Endodermal cell (in vitro differentiated cells): ENCODE results near the gene ASAP2. TPM values are rescaled to one million over a fixed set of nuclear protein-coding genes. Genes with fewer than 3 reads are reported as not detected.

Experiments
- DNase-seq: peaks from one replicate; pipeline ENCODE4 v3.0.0-alpha.2; 2017
- H3K27ac ChIP-seq: 2 replicates; pipeline ENCODE4 v1.5.1; 2013; ENCODE audit warnings: mild to moderate bottlenecking, low read depth, low read length, moderate library complexity
- H3K27me3 ChIP-seq: 2 replicates; pipeline ENCODE4 v1.6.1; 2013; ENCODE audit warnings: mild to moderate bottlenecking, low read length, moderate library complexity; ENCODE audit not compliant: insufficient read depth, control insufficient read depth, poor library complexity, severe bottlenecking
- H3K36me3 ChIP-seq: 2 replicates; pipeline ENCODE4 v1.7.0; 2013; ENCODE audit warnings: mild to moderate bottlenecking, low read length, moderate library complexity; ENCODE audit not compliant: control insufficient read depth, insufficient read depth
- H3K4me1 ChIP-seq: one replicate; pipeline ENCODE4 v1.7.0; 2013; ENCODE audit warnings: low read length; ENCODE audit not compliant: control insufficient read depth, insufficient read depth
- H3K4me3 ChIP-seq: 2 replicates; pipeline ENCODE4 v1.5.1; 2013; ENCODE audit warnings: mild to moderate bottlenecking, low read length, moderate library complexity
- H3K9ac ChIP-seq: 2 replicates; pipeline ENCODE4 v1.6.1; 2013; ENCODE audit warnings: mild to moderate bottlenecking, low read length, moderate library complexity; ENCODE audit not compliant: poor library complexity, severe bottlenecking; ENCODE audit errors: extremely low read depth
- H3K9me3 ChIP-seq: 2 replicates; pipeline ENCODE4 v1.6.1; 2013; ENCODE audit warnings: mild to moderate bottlenecking, low read length, moderate library complexity; ENCODE audit not compliant: control insufficient read depth
- H3K27ac Mint-ChIP-seq: 2 replicates; pipeline ENCODE4 v1.8.0; 2020; ENCODE audit warnings: mixed read lengths
- H3K27me3 Mint-ChIP-seq: 2 replicates; pipeline ENCODE4 v1.8.0; 2021; ENCODE audit warnings: mild to moderate bottlenecking, mixed read lengths; ENCODE audit not compliant: insufficient read depth
- H3K36me3 Mint-ChIP-seq: 2 replicates; pipeline ENCODE4 v1.8.0; 2020; ENCODE audit warnings: low read depth, mixed read lengths
- H3K4me1 Mint-ChIP-seq: 2 replicates; pipeline ENCODE4 v1.8.0; 2020; ENCODE audit warnings: mixed read lengths
- H3K4me3 Mint-ChIP-seq: 2 replicates; pipeline ENCODE4 v1.8.0; 2020; ENCODE audit warnings: mild to moderate bottlenecking, moderate library complexity, mixed read lengths
- H3K9me3 Mint-ChIP-seq: 2 replicates; pipeline ENCODE4 v1.8.0; 2020; ENCODE audit warnings: mild to moderate bottlenecking, mixed read lengths
- CTCF ChIP-seq: fragments of 200-600 bp; sonication (generic); conservative IDR thresholded peaks from 2 replicates; pipeline ENCODE4 v1.5.0; 2021; ENCODE audit warnings: antibody characterized with exemption, mild to moderate bottlenecking
- WGBS, 2 experiments: methylation state at CpG; one replicate each; pipeline versions ENCODE4 v1.1.5 to v1.1.7; 2013; ENCODE audit warnings: missing lambda C conversion rate in 2 of 2, mixed read lengths in 1 of 2; ENCODE audit not compliant: insufficient coverage in 1 of 2, insufficient read length in 1 of 2; 5-methylcytosine and 5-hydroxymethylcytosine counted together
- total RNA-seq, 2 donors: library from RNA; stranded (reverse); fragmentation: NEBNext Ultra II Directional in 1 of 2; extraction: Animal tissue kit (Norgen Biotek cat#: 25700) in 1 of 2; gene quantifications; 2 replicates in 1 of 2; 3 replicates in 1 of 2; pipeline ENCODE4 v1.2.1, GENCODE V29; 2021

ASAP2 gene
- total RNA-seq, 2 donors from 2014 or later, result 11.8 to 20.4 TPM

DNA sequence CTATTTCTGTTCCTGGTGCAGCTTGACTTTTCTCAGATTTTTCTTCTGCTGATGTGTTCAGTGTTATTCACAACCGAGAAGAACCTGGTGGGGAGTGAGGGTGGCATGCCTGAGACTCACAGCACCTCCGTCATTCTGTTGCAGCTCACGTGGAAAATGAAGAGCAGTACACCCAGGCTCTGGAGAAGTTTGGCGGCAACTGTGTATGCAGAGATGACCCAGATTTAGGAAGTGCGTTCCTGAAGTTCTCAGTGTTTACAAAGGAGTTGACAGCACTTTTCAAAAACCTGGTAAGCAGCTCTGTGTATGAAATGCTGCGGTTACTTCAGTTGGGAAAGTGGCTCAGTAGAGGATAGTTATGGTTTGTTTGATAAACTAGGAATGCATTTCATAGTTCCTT, 90.5 kb downstream of the ASAP2 start:
- no peaks in the 10 kb centered on the region for H3K27me3 Mint-ChIP-seq
- H3K27ac Mint-ChIP-seq, result no peak overlapping the region
- Histone ChIP-seq H3K9me3 (no peaks in the 10 kb centered on the region), H3K4me3 (no peak overlapping the region), H3K27ac (no peak overlapping the region), H3K4me1 (no peaks in the 10 kb centered on the region), H3K9ac (no peak overlapping the region), H3K27me3 (no peaks in the 10 kb centered on the region), H3K36me3 (no peaks in the 10 kb centered on the region)
- no peak overlapping the region for H3K4me3 Mint-ChIP-seq
- 93 to 95% methylated on average over 6 of the region's 6 CpGs for WGBS, 2 experiments
- peaks cover 10% of the 10 kb centered on the region for H3K4me1 Mint-ChIP-seq
- H3K36me3 Mint-ChIP-seq, result no peaks in the 10 kb centered on the region
- no peak for DNase-seq
- H3K9me3 Mint-ChIP-seq, result no peaks in the 10 kb centered on the region
- TF ChIP-seq CTCF, result no peak

DNA sequence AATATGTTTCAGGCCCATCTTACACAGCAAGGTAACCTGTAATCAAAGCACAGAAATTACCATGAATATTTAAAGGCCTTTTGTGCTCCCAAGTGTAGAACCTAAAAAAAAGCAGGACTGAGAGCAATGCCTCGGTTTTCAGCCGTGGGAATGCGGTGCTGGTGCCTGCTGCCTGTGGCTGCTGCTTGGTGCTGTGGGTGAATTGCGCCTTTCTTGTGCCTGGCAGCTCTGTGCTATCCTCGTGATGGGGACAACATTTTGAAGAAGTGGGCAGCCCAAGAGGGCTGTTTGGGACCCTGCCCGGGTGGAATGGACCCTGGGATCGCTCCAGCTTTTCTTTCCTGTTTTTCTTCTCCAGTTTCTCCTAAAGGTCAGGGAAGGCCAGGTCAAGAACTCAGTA, 91.2 kb downstream of the ASAP2 start:
- no peaks in the 10 kb centered on the region for H3K36me3 Mint-ChIP-seq
- no peak for DNase-seq
- H3K27ac Mint-ChIP-seq, result no peak overlapping the region
- TF ChIP-seq CTCF, result no peak
- H3K9me3 Mint-ChIP-seq, result no peaks in the 10 kb centered on the region
- H3K4me3 ChIP-seq, result no peak overlapping the region
- no peaks in the 10 kb centered on the region for H3K36me3 ChIP-seq
- H3K27me3 ChIP-seq, result no peaks in the 10 kb centered on the region
- H3K9me3 ChIP-seq, result no peaks in the 10 kb centered on the region
- peaks cover 10% of the 10 kb centered on the region for H3K4me1 Mint-ChIP-seq
- WGBS, 2 experiments, result 93 to 99% methylated on average over 7 of the region's 7 CpGs
- H3K9ac ChIP-seq, result no peak overlapping the region
- no peak overlapping the region for H3K4me3 Mint-ChIP-seq
- no peak overlapping the region for H3K27ac ChIP-seq
- no peaks in the 10 kb centered on the region for H3K27me3 Mint-ChIP-seq
- H3K4me1 ChIP-seq, result no peaks in the 10 kb centered on the region

DNA sequence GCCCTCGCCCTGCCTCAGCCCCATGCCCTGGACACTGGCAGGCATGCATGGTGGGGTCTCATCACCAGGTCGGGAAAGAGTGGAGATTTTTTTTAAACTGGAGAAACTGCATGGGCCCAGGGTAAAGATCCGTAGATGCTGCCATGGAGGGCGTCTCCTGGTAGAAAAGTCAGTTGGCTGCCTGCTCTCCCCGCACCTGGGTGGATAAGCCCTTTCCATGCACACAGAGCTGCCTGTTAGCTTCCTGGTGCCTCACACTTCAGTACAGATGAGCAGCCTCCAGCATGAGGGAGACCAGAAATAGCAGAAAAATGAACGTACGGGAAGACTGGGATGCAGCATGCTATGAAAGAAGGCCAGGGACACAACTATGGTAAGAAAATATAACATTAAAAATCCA, 92.0 kb downstream of the ASAP2 start:
- no peaks in the 10 kb centered on the region for H3K9me3 Mint-ChIP-seq
- 93 to 97% methylated on average over 7 of the region's 7 CpGs for WGBS, 2 experiments
- DNase-seq, result no peak
- no peaks in the 10 kb centered on the region for H3K27me3 Mint-ChIP-seq
- no peaks in the 10 kb centered on the region for H3K36me3 ChIP-seq
- H3K4me3 ChIP-seq, result no peak overlapping the region
- no peaks in the 10 kb centered on the region for H3K36me3 Mint-ChIP-seq
- H3K4me1 ChIP-seq, result no peaks in the 10 kb centered on the region
- H3K4me1 Mint-ChIP-seq, result peaks cover 10% of the 10 kb centered on the region
- no peak overlapping the region for H3K27ac ChIP-seq
- no peak overlapping the region for H3K9ac ChIP-seq
- H3K4me3 Mint-ChIP-seq, result no peak overlapping the region
- no peaks in the 10 kb centered on the region for H3K9me3 ChIP-seq
- no peaks in the 10 kb centered on the region for H3K27me3 ChIP-seq
- no peak overlapping the region for H3K27ac Mint-ChIP-seq
- no peak for TF ChIP-seq CTCF
